CD14-positive monocyte (primary cell): ENCODE data around the gene RNF227. TPM values are rescaled to one million over a fixed set of nuclear protein-coding genes. Genes with fewer than 3 reads are reported as not detected.
A peak's percentile ranks its signal among the peaks of the same experiment; 100 is the strongest.

Source experiments
- DNase-seq, 3 donors: peaks; one replicate each; pipeline ENCODE4 v3.0.0-alpha.2; 2011 to 2022
- H2AFZ ChIP-seq: 2 replicates; pipeline ENCODE4 v1.6.0; 2012; ENCODE audit warnings: mild to moderate bottlenecking, low read depth, low read length, inconsistent platforms; ENCODE audit not compliant: insufficient read depth, poor library complexity, severe bottlenecking
- H3K27ac ChIP-seq, 2 donors: 1 replicate in 1 of 2; 2 replicates in 1 of 2; pipeline ENCODE4 v1.5.1; 2012 to 2013; ENCODE audit warnings: low read length in 2 of 2, control low read depth in 1 of 2, inconsistent platforms in 1 of 2, low read depth in 1 of 2, mild to moderate bottlenecking in 1 of 2
- H3K27me3 ChIP-seq, 2 donors: one replicate each; pipeline versions ENCODE4 v1.6.0 to v1.6.1; 2011 to 2013; ENCODE audit warnings: low read length in 2 of 2; ENCODE audit not compliant: control insufficient read depth in 2 of 2, insufficient read depth in 2 of 2
- H3K36me3 ChIP-seq, 2 donors: replicated peaks in 1 of 2; 1 replicate in 1 of 2; 2 replicates in 1 of 2; pipeline versions ENCODE4 v1.5.1 to v1.6.1; 2012 to 2013; ENCODE audit warnings: low read length in 2 of 2, control low read depth in 1 of 2, inconsistent platforms in 1 of 2, mild to moderate bottlenecking in 1 of 2; ENCODE audit not compliant: insufficient read depth in 2 of 2, control insufficient read depth in 1 of 2
- H3K4me1 ChIP-seq, 2 donors: 1 replicate in 1 of 2; 2 replicates in 1 of 2; pipeline versions ENCODE4 v1.5.1 to v1.6.1; 2012 to 2013; ENCODE audit warnings: low read length in 2 of 2, control low read depth in 1 of 2, inconsistent platforms in 1 of 2, mild to moderate bottlenecking in 1 of 2, moderate library complexity in 1 of 2; ENCODE audit not compliant: insufficient read depth in 2 of 2, control insufficient read depth in 1 of 2
- H3K4me2 ChIP-seq: replicated peaks from 2 replicates; pipeline ENCODE3; 2012; ENCODE audit warnings: low read length, moderate library complexity, mild to moderate bottlenecking; ENCODE audit not compliant: poor library complexity, severe bottlenecking; ENCODE audit errors: extremely low read depth
- H3K4me3 ChIP-seq, 3 experiments: fragments of 200-600 bp in 1 of 3; sonication (generic) in 1 of 3; replicated peaks in 1 of 3; 1 replicate in 2 of 3; 2 replicates in 1 of 3; pipeline ENCODE4 v1.5.1; 2011 to 2013; ENCODE audit warnings: low read length in 3 of 3, mild to moderate bottlenecking in 3 of 3, control low read depth in 2 of 3, low read depth in 2 of 3, inconsistent platforms in 1 of 3, moderate library complexity in 1 of 3
- H3K79me2 ChIP-seq: 2 replicates; pipeline ENCODE4 v1.6.0; 2012; ENCODE audit warnings: mild to moderate bottlenecking, control low read depth, inconsistent platforms, low read length, moderate library complexity; ENCODE audit not compliant: insufficient read depth
- H3K9ac ChIP-seq: 2 replicates; pipeline ENCODE4 v1.6.0; 2017; ENCODE audit warnings: low read length, mild to moderate bottlenecking; ENCODE audit not compliant: insufficient read depth, poor library complexity, severe bottlenecking
- H3K9me3 ChIP-seq, 2 donors: replicated peaks in 1 of 2; 1 replicate in 1 of 2; 2 replicates in 1 of 2; pipeline versions ENCODE4 v1.5.1 to v1.6.1; 2012 to 2013; ENCODE audit warnings: low read length in 2 of 2, control low read depth in 1 of 2; ENCODE audit not compliant: control insufficient read depth in 1 of 2, insufficient read depth in 1 of 2
- H4K20me1 ChIP-seq: 2 replicates; pipeline ENCODE4 v1.6.0; 2012; ENCODE audit warnings: mild to moderate bottlenecking, low read length, control low read depth, moderate library complexity; ENCODE audit not compliant: insufficient read depth
- H3K27ac Mint-ChIP-seq, 7 donors: one replicate each; pipeline ENCODE4 v1.8.0; 2020; ENCODE audit warnings: mild to moderate bottlenecking in 7 of 7, mixed read lengths in 7 of 7, moderate library complexity in 6 of 7, inconsistent platforms in 2 of 7
- H3K27me3 Mint-ChIP-seq, 3 donors: one replicate each; pipeline ENCODE4 v1.8.0; 2021 to 2022; ENCODE audit warnings: low read depth in 3 of 3, mild to moderate bottlenecking in 3 of 3, mixed read lengths in 3 of 3, moderate library complexity in 3 of 3, inconsistent platforms in 1 of 3
- H3K36me3 Mint-ChIP-seq, 2 donors: one replicate each; pipeline ENCODE4 v1.8.0; 2020; ENCODE audit warnings: mixed read lengths in 2 of 2, inconsistent platforms in 1 of 2, mild to moderate bottlenecking in 1 of 2
- H3K4me1 Mint-ChIP-seq: one replicate; pipeline ENCODE4 v1.8.0; 2020; ENCODE audit warnings: mild to moderate bottlenecking, mixed read lengths
- H3K4me3 Mint-ChIP-seq, 2 donors: one replicate each; pipeline ENCODE4 v1.8.0; 2020; ENCODE audit warnings: mild to moderate bottlenecking in 2 of 2, mixed read lengths in 2 of 2, moderate library complexity in 1 of 2
- H3K9me3 Mint-ChIP-seq, 7 donors: one replicate each; pipeline ENCODE4 v1.8.0; 2020 to 2022; ENCODE audit warnings: mixed read lengths in 7 of 7, mild to moderate bottlenecking in 6 of 7, moderate library complexity in 6 of 7, inconsistent platforms in 2 of 7
- CTCF ChIP-seq: fragments of 200-600 bp; IDR thresholded peaks from one replicate; pipeline ENCODE4 v1.8.0; 2022; ENCODE audit warnings: antibody characterized with exemption, mild to moderate bottlenecking
- WGBS: methylation state at CpG from one replicate; pipeline ENCODE4 v1.1.5; 2013; ENCODE audit warnings: missing lambda C conversion rate; ENCODE audit not compliant: insufficient coverage; 5-methylcytosine and 5-hydroxymethylcytosine counted together
- intact Hi-C, 2 donors: fragments of 100-400 bp; cut with micrococcal nuclease; formaldehyde crosslinking; loops; one replicate each; pipeline versions ENCODE4 v1.15.0 to v1.15.1; 2023
- polyA plus RNA-seq, 3 donors: library from polyadenylated mRNA; depleted of rRNA in 1 of 3; unstranded in 2 of 3; stranded (reverse) in 1 of 3; fragments of 300-500 nt in 2 of 3; fragments of >200 nt in 1 of 3; fragmentation: Illumina TruSeq in 2 of 3; gene quantifications; 1 replicate in 2 of 3; 2 replicates in 1 of 3; pipeline ENCODE4 v1.2.3, GENCODE V29; 2012 to 2021

The RNF227 gene
- polyA plus RNA-seq, 3 donors = 0.59 to 6.7 (median 1.3) TPM

DNA sequence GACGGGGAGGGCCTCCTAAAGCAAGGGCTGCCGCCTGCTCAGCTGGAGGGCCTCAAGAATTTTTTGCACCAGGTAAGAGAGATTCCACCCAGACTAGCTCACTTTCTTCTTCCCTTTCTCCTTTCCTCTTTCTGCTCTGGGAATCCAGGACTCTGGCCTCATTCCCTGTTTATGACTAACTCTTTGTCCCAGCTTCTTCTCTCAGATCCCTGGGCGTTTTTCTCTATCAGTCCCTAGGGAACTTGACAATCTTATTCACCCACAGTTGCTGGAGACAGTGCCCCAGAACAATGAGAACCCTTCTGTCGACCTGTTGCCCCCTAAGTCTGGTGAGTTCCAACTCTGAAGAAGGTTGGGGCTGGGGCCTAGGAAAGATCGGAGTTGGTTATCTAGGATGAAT is 31.6 kb upstream of the RNF227 start:
- Mint-ChIP-seq H3K4me3 (no peak overlapping the region), H3K36me3 (peaks cover 70 to 73% of the 10 kb centered on the region in 2 donors), H3K27me3 (peaks cover 0 to 1% (median 0%) of the 10 kb centered on the region in 3 donors), H3K9me3 (peaks cover 0 to 1% (median 0%) of the 10 kb centered on the region in 7 donors), H3K4me1 (peaks cover 15% of the 10 kb centered on the region), H3K27ac (peak overlapping the region in 2 of 7 donors; percentile 33 to 44)
- Histone ChIP-seq H4K20me1 (no peaks in the 10 kb centered on the region), H3K9me3 (no peaks in the 10 kb centered on the region), H3K4me1 (peaks cover 0 to 4% of the 10 kb centered on the region in 2 donors), H3K36me3 (peaks cover 61 to 69% of the 10 kb centered on the region in 2 donors), H3K27me3 (no peaks in the 10 kb centered on the region), H3K27ac (peak overlapping the region in 1 of 2 donors; percentile 6), H3K9ac (no peak overlapping the region), H3K4me3 (no peak overlapping the region), H3K79me2 (no peaks in the 10 kb centered on the region), H3K4me2 (no peak overlapping the region), H2AFZ (no peak overlapping the region)
- DNase-seq = no peak
- intact Hi-C loops = loop anchor here in 1 of 2 donors (5.0 kb wide), 1 partner anchor 35 kb away; no protein-coding TSS in a partner anchor
- no peak for TF ChIP-seq CTCF
- 95% methylated on average over 4 of the region's 5 CpGs for WGBS

DNA sequence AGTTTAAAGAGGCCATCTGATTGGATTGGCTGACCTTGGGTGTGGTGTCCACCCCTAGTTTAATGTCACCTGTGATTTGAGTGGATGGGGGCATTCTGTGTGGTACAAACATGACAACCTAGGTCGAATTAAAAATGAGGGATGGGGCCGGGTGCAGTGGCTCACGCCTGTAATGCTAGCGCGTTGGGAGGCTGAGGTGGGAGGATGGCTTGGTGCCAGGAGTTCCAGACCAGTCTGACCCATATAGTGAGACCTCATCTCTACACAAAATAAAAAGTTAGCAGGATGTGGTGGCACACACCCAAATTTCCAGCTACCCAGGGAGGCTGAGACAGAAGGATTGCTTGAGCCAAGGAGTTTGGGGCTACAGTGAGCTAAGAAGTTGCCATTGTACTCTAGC is 30.4 kb upstream of the RNF227 start:
- peaks cover 78 to 82% of the 10 kb centered on the region in 2 donors for H3K36me3 Mint-ChIP-seq
- H3K4me3 Mint-ChIP-seq = no peak overlapping the region
- Histone ChIP-seq H3K4me3 (no peak overlapping the region), H3K4me1 (peaks cover 0 to 4% of the 10 kb centered on the region in 2 donors), H3K27me3 (no peaks in the 10 kb centered on the region), H3K27ac (no peak overlapping the region), H4K20me1 (no peaks in the 10 kb centered on the region), H3K79me2 (no peaks in the 10 kb centered on the region), H2AFZ (no peak overlapping the region), H3K36me3 (peaks cover 64 to 79% of the 10 kb centered on the region in 2 donors), H3K9me3 (no peaks in the 10 kb centered on the region), H3K4me2 (no peak overlapping the region), H3K9ac (no peak overlapping the region)
- no peak for DNase-seq
- peak overlapping the region in 1 of 7 donors; percentile 19 for H3K27ac Mint-ChIP-seq
- no CpG with 5 or more reads among the region's 5 CpGs for WGBS
- H3K27me3 Mint-ChIP-seq = peaks cover 0 to 1% (median 0%) of the 10 kb centered on the region in 3 donors
- peaks cover 14% of the 10 kb centered on the region for H3K4me1 Mint-ChIP-seq
- H3K9me3 Mint-ChIP-seq = peaks cover 0 to under 1% (median 0%) of the 10 kb centered on the region in 7 donors
- TF ChIP-seq CTCF = no peak
- intact Hi-C loops = loop anchor here in 1 of 2 donors (5.0 kb wide), 1 partner anchor 36 kb away; no protein-coding TSS in a partner anchor
